Loucy (cell line): ENCODE measurements around the gene CRADD.

ENCODE experiments used
- EZH2phosphoT487 ChIP-seq: fragments of 200-600 bp; IDR thresholded peaks from 2 replicates; pipeline ENCODE4 v1.6.1; 2018; ENCODE audit warnings: antibody characterized with exemption, mild to moderate bottlenecking, moderate library complexity, borderline replicate concordance
- TF ChIP-seq, protein P1 (sequence below): fragments of 200-600 bp; sonication (generic); conservative IDR thresholded peaks from 2 replicates; pipeline ENCODE4 v1.5.1; 2014; ENCODE audit warnings: mild to moderate bottlenecking, antibody characterized with exemption, low read length

DNA sequence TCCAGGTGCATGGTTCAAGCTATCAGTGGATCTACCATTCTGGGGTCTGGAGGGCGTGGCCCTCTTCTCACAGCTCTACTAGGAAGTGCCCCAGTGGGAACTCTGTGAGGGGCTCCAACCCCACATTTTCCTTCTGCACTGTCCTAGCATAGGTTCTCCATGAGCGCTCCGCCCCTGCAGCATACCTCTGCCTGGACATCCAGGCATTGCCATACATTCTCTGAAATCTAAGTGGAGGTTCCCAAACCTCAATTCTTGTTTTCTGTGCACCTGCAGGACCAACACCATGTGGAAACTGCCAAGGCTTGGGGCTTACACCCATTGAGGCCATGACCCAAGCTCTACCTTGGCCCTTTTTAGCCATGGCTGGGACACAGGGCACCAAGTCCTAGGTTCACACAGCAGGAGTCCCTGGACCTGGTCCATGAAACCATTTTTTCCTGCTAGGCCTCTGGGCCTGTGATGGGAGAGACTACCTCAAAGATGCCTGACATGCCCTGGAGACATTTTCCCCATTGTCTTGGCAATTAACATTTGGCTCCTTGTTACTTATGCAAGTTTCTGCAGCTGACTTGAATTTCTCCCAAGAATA, 76.8 kb downstream of the CRADD start:
- TF ChIP-seq, protein P1, sequence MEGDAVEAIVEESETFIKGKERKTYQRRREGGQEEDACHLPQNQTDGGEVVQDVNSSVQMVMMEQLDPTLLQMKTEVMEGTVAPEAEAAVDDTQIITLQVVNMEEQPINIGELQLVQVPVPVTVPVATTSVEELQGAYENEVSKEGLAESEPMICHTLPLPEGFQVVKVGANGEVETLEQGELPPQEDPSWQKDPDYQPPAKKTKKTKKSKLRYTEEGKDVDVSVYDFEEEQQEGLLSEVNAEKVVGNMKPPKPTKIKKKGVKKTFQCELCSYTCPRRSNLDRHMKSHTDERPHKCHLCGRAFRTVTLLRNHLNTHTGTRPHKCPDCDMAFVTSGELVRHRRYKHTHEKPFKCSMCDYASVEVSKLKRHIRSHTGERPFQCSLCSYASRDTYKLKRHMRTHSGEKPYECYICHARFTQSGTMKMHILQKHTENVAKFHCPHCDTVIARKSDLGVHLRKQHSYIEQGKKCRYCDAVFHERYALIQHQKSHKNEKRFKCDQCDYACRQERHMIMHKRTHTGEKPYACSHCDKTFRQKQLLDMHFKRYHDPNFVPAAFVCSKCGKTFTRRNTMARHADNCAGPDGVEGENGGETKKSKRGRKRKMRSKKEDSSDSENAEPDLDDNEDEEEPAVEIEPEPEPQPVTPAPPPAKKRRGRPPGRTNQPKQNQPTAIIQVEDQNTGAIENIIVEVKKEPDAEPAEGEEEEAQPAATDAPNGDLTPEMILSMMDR = no peak
- no peak for TF ChIP-seq EZH2phosphoT487
